Measurements from ENCODE around the gene TBK1. TPM values are rescaled to one million over a fixed set of nuclear protein-coding genes. Genes with fewer than 3 reads are reported as not detected.

The TBK1 gene
- total and polyA plus RNA-seq, 2 of the 4 experiments (the other 2 are of a cell fraction), result 9.9 to 11.6 TPM

- Histone ChIP-seq H2BK120ac (ENCODE audit: low read depth, low read length) (no peak overlapping the region), H4K91ac (ENCODE audit: insufficient read depth, low read depth, low read length) (no peak overlapping the region), H3K23ac (ENCODE audit: low read depth, low read length) (no peak overlapping the region), H4K20me1 (ENCODE audit: insufficient read depth, low read length) (no peaks in the 10 kb centered on the region), H3K4ac (ENCODE audit: low read depth, low read length) (no peak overlapping the region), H3K18ac (ENCODE audit: low read depth, low read length) (no peak overlapping the region), H2AK5ac (ENCODE audit: low read depth, low read length) (no peak overlapping the region), H3K4me2 (ENCODE audit: low read depth, low read length) (no peak overlapping the region), H3K27ac (ENCODE audit: insufficient read depth, low read length) (no peak overlapping the region), H4K8ac (ENCODE audit: low read depth in 2 of 2, low read length in 2 of 2) (no peak overlapping the region), H2AK9ac (replicated peaks; ENCODE audit: low read depth, low read length, poor library complexity) (no peak overlapping the region), H3K56ac (ENCODE audit: extremely low read depth, insufficient read depth, low read length) (no peak overlapping the region), H2BK5ac (ENCODE audit: low read depth, low read length, poor library complexity, severe bottlenecking) (no peak overlapping the region), H3K27me3 (ENCODE audit: control insufficient read depth, insufficient read depth, low read length) (no peaks in the 10 kb centered on the region), H3K4me3 (ENCODE audit: insufficient read depth, low read depth, low read length) (no peak overlapping the region), H2BK15ac (ENCODE audit: low read depth, low read length) (no peak overlapping the region), H2BK20ac (ENCODE audit: low read depth, low read length) (no peak overlapping the region), H3K36me3 (ENCODE audit: control insufficient read depth, insufficient read depth, low read length) (peaks cover 30% of the 10 kb centered on the region), H3K9me1 (ENCODE audit: insufficient read depth, low read length) (no peaks in the 10 kb centered on the region), H4K5ac (ENCODE audit: low read depth, low read length) (no peak overlapping the region), H3K9me3 (ENCODE audit: control insufficient read depth, insufficient read depth, low read length) (no peaks in the 10 kb centered on the region), H3K14ac (replicated peaks; ENCODE audit: low read depth, low read length) (no peak overlapping the region), H2AFZ (replicated peaks; ENCODE audit: low read length, poor library complexity) (no peak overlapping the region), H3K4me1 (ENCODE audit: control insufficient read depth, insufficient read depth, low read length) (no peaks in the 10 kb centered on the region), H3K79me1 (ENCODE audit: low read depth in 1 of 2, low read length in 2 of 2) (no peaks in the 10 kb centered on the region; a peak in 1 of 4 replicates), H3K9ac (ENCODE audit: low read depth, low read length) (no peak overlapping the region)
- dilution Hi-C loops (cut with HindIII; ENCODE audit: low sequenced_read_pairs, unreplicated experiment), result no loop called here
- no peak for DNase-seq
- ChIA-PET POLR2A (ENCODE audit: unreplicated experiment) (no interaction called here), CTCF (interaction anchor here (0.7 to 1.0 kb wide), 2 partner anchors 10 to 21 kb away, joined by 3 read pairs; no protein-coding TSS in a partner anchor)
- no peak for ATAC-seq (ENCODE audit: low read depth)
- BruUV-seq (replicated peaks), result no TSS peak
- TF ChIP-seq CHD1 (IDR thresholded peaks at IDR 0.05; ENCODE audit: low read depth, low read length) (no peak), ELK1 (IDR thresholded peaks at IDR 0.05; ENCODE audit: borderline replicate concordance, low read depth, low read length) (no peak), CTCF (conservative IDR thresholded peaks at IDR 0.05; ENCODE audit: low read depth, low read length) (no peak), RAD21 (IDR thresholded peaks at IDR 0.05; ENCODE audit: low read length) (no peak), BHLHE40 (IDR thresholded peaks at IDR 0.05; ENCODE audit: low read depth, low read length) (no peak), MAFK (IDR thresholded peaks at IDR 0.05; ENCODE audit: low read depth, low read length) (no peak), USF2 (IDR thresholded peaks at IDR 0.05; ENCODE audit: low read depth, low read length) (no peak), CEBPB (IDR thresholded peaks at IDR 0.05; ENCODE audit: low read depth, low read length) (no peak)
- in situ Hi-C loops (cut with MboI; ENCODE audit: low sequenced_read_pairs), result no loop called here
- intact Hi-C loops (cut with micrococcal nuclease), result loop anchor here (5.0 kb wide), 1 partner anchor 59 kb away; no protein-coding TSS in a partner anchor
- no CpG with 5 or more reads among the region's 3 CpGs for WGBS, 2 experiments (ENCODE audit: extremely low coverage in 2 of 2, insufficient read length in 1 of 2)
These were observed 34.7 kb downstream of the TBK1 start for GRCh38 chr12:64486657-64487056.

All from IMR-90 (cell line).